Measurements from ENCODE around the gene ZC3H7A.

The ZC3H7A gene

DNA sequence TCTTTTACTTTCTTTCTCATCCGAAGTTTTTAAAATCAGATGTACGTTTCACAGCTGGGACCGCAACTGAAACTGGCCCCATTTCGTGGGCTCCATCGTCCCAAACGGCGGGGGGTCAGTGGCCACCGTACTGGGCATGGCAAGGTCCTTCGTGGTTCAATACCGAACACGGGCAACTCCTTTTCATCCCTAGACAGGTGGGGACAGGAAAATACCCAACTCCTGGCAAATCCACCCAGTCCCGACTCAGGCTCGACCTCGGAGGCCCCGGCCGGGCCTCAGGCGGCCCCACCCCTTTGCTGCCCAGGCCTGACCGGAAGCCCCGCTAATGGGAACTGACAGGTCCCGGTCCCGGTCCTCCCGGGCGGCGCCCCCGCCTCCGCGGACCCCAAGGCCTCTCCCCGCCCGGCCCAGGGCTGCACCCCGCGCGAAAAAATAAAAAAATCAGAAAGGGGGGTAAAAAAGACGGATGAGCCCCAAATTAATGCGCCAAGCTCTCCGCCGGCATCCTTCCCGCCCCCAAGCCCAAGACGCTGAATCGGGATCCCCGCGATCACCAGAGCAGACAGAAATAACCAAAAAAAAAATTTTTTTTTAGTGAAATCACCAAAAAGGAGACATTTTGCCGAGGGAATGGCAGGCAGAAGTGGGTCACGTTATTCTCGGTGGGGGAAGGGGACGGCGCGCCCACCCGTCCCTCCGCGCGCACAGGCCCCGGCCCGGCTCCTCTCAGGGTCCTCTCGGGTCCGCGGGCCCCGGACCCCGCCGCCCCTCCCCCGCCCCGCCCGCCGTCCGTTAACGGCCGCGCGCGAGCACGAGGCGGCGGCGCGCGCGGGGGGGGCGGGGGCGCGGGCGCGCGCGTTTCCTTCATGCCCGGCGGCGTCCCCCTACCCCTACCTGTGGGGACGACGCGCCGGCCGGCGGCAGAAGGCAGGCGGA, 562 bp downstream of the ZC3H7A start:
- Histone ChIP-seq H3K9me3 (ENCODE audit: control insufficient read depth, insufficient read depth, low read depth, low read length) (no peaks in the 10 kb centered on the region), H3K4me3 (ENCODE audit: low read depth, low read length) (peak overlapping the region; percentile 87), H3K4me1 (ENCODE audit: control insufficient read depth, insufficient read depth, low read length) (peaks cover 23% of the 10 kb centered on the region), H3K36me3 (ENCODE audit: control insufficient read depth in 2 of 2, insufficient read depth in 1 of 2, low read length in 2 of 2) (peaks cover 0 to 10% of the 10 kb centered on the region in 2 experiments; a peak in 2 of 3 replicates), H3K27ac (ENCODE audit: extremely low read depth, low read depth, low read length) (peak overlapping the region; percentile 93)
- ChIA-PET POLR2A (interaction anchor here (1.0 to 2.9 kb wide), 5 partner anchors 15 to 55 kb away, joined by 3 to 39 read pairs (median 7); partner anchors contain the start of genes RSL1D1 and TXNDC11), CTCF (interaction anchor here (0.5 to 2.7 kb wide), 16 partner anchors 10 to 823 kb away, joined by 3 to 14 read pairs (median 4); no protein-coding TSS in a partner anchor)
- no peak for TF ChIP-seq ZFP37 (tag by site-specific recombination; IDR thresholded peaks at IDR 0.05)
- TF ChIP-seq ZNF2 (tag by site-specific recombination; IDR thresholded peaks at IDR 0.05), result no peak
- TF ChIP-seq KLF1 (tag by site-specific recombination; IDR thresholded peaks at IDR 0.05), result peak; percentile 37; the same call in 1 of the 2 replicates
- peak; percentile 14; the same call in 1 of the 2 replicates for TF ChIP-seq ZNF266 (tag by site-specific recombination; IDR thresholded peaks at IDR 0.05; ENCODE audit: low read depth)
- 0 out of 2 replicates have a peak, but pooled peaks have one; percentile 45 for TF ChIP-seq BCL11B (tag by site-specific recombination; IDR thresholded peaks at IDR 0.05; ENCODE audit: low read depth)
- no peak for TF ChIP-seq SCRT1 (tag by site-specific recombination; IDR thresholded peaks at IDR 0.05; ENCODE audit: borderline replicate concordance)
- TF ChIP-seq MEIS1 (CRISPR knock-in tag; IDR thresholded peaks at IDR 0.05; ENCODE audit: borderline replicate concordance), result 0 out of 2 replicates have a peak, but pooled peaks have one; percentile 35
- 0 out of 2 replicates have a peak, but pooled peaks have one; percentile 11 for TF ChIP-seq ZBTB8A (tag by site-specific recombination; IDR thresholded peaks at IDR 0.05)
- no peak for TF ChIP-seq ZSCAN30 (tag by site-specific recombination; IDR thresholded peaks at IDR 0.05)
- peak; percentile 52; the same call in 1 of the 2 replicates for TF ChIP-seq KLF9 (tag by site-specific recombination; IDR thresholded peaks at IDR 0.05; ENCODE audit: low read depth)
- TF ChIP-seq SP3 (tag by site-specific recombination; IDR thresholded peaks at IDR 0.05), result peak; percentile 45
- no peak for TF ChIP-seq ZNF292 (tag by site-specific recombination; IDR thresholded peaks at IDR 0.05; ENCODE audit: borderline replicate concordance, low read depth)
- no peak for TF ChIP-seq ZNF596 (tag by site-specific recombination; IDR thresholded peaks at IDR 0.05)
- TF ChIP-seq ZBTB20 (tag by site-specific recombination; IDR thresholded peaks at IDR 0.05), result peak; percentile 74; the same call in 1 of the 2 replicates
- peak; percentile 29 for TF ChIP-seq ZXDB (tag by site-specific recombination; IDR thresholded peaks at IDR 0.05)
- TF ChIP-seq, protein P1, sequence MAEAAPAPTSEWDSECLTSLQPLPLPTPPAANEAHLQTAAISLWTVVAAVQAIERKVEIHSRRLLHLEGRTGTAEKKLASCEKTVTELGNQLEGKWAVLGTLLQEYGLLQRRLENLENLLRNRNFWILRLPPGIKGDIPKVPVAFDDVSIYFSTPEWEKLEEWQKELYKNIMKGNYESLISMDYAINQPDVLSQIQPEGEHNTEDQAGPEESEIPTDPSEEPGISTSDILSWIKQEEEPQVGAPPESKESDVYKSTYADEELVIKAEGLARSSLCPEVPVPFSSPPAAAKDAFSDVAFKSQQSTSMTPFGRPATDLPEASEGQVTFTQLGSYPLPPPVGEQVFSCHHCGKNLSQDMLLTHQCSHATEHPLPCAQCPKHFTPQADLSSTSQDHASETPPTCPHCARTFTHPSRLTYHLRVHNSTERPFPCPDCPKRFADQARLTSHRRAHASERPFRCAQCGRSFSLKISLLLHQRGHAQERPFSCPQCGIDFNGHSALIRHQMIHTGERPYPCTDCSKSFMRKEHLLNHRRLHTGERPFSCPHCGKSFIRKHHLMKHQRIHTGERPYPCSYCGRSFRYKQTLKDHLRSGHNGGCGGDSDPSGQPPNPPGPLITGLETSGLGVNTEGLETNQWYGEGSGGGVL (tag by site-specific recombination; IDR thresholded peaks at IDR 0.05), result no peak
- TF ChIP-seq ZEB2 (tag by site-specific recombination; IDR thresholded peaks at IDR 0.05), result peak; percentile 63
- 0 out of 2 replicates have a peak, but pooled peaks have one; percentile 31 for TF ChIP-seq KLF10 (tag by site-specific recombination; IDR thresholded peaks at IDR 0.05)
- 0 out of 2 replicates have a peak, but pooled peaks have one; percentile 7 for TF ChIP-seq ZNF623 (tag by site-specific recombination; IDR thresholded peaks at IDR 0.05)
- TF ChIP-seq SP2 (tag by site-specific recombination; IDR thresholded peaks at IDR 0.05), result peak; percentile 71
- TF ChIP-seq, protein P2, sequence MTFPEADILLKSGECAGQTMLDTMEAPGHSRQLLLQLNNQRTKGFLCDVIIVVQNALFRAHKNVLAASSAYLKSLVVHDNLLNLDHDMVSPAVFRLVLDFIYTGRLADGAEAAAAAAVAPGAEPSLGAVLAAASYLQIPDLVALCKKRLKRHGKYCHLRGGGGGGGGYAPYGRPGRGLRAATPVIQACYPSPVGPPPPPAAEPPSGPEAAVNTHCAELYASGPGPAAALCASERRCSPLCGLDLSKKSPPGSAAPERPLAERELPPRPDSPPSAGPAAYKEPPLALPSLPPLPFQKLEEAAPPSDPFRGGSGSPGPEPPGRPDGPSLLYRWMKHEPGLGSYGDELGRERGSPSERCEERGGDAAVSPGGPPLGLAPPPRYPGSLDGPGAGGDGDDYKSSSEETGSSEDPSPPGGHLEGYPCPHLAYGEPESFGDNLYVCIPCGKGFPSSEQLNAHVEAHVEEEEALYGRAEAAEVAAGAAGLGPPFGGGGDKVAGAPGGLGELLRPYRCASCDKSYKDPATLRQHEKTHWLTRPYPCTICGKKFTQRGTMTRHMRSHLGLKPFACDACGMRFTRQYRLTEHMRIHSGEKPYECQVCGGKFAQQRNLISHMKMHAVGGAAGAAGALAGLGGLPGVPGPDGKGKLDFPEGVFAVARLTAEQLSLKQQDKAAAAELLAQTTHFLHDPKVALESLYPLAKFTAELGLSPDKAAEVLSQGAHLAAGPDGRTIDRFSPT (tag by site-specific recombination; IDR thresholded peaks at IDR 0.05), result peak; percentile 36; the same call in 1 of the 2 replicates
- TF ChIP-seq ZNF335 (tag by site-specific recombination; conservative IDR thresholded peaks at IDR 0.05), result peak; percentile 98
- TF ChIP-seq, protein P3, sequence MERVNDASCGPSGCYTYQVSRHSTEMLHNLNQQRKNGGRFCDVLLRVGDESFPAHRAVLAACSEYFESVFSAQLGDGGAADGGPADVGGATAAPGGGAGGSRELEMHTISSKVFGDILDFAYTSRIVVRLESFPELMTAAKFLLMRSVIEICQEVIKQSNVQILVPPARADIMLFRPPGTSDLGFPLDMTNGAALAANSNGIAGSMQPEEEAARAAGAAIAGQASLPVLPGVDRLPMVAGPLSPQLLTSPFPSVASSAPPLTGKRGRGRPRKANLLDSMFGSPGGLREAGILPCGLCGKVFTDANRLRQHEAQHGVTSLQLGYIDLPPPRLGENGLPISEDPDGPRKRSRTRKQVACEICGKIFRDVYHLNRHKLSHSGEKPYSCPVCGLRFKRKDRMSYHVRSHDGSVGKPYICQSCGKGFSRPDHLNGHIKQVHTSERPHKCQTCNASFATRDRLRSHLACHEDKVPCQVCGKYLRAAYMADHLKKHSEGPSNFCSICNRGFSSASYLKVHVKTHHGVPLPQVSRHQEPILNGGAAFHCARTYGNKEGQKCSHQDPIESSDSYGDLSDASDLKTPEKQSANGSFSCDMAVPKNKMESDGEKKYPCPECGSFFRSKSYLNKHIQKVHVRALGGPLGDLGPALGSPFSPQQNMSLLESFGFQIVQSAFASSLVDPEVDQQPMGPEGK (tag by site-specific recombination; IDR thresholded peaks at IDR 0.05), result peak; percentile 57
- 0 out of 2 replicates have a peak, but pooled peaks have one; percentile 33 for TF ChIP-seq ZNF561 (tag by site-specific recombination; IDR thresholded peaks at IDR 0.05; ENCODE audit: borderline replicate concordance)
- no peak for TF ChIP-seq HOXA7 (CRISPR knock-in tag; IDR thresholded peaks at IDR 0.05; ENCODE audit: borderline replicate concordance)
- TF ChIP-seq, protein P4, sequence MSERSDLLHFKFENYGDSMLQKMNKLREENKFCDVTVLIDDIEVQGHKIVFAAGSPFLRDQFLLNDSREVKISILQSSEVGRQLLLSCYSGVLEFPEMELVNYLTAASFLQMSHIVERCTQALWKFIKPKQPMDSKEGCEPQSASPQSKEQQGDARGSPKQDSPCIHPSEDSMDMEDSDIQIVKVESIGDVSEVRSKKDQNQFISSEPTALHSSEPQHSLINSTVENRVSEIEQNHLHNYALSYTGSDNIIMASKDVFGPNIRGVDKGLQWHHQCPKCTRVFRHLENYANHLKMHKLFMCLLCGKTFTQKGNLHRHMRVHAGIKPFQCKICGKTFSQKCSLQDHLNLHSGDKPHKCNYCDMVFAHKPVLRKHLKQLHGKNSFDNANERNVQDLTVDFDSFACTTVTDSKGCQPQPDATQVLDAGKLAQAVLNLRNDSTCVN (tag by site-specific recombination; optimal IDR thresholded peaks at IDR 0.05), result peak; percentile 56
